ENCODE results near the gene LPIN1.

DNA sequence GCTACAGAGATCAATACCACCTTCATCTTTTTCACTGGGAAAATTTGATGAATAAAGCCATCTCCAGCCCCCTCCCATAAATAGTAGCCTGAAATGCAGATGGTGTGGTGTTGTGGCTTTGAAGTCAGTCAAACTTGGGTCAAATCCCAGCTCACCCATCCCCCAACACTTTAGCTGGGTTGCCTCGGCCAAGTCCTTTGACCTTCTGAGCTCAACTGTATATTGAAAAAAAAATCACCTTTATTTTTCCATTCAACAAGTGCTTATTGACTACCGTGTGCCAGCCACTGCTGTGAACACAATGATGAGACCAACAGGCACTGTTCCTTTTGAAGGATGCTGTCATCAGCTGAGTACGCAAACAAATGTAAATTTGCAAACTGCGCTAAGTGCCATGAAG, 41.4 kb upstream of the LPIN1 start:
- TF ChIP-seq, protein P1, sequence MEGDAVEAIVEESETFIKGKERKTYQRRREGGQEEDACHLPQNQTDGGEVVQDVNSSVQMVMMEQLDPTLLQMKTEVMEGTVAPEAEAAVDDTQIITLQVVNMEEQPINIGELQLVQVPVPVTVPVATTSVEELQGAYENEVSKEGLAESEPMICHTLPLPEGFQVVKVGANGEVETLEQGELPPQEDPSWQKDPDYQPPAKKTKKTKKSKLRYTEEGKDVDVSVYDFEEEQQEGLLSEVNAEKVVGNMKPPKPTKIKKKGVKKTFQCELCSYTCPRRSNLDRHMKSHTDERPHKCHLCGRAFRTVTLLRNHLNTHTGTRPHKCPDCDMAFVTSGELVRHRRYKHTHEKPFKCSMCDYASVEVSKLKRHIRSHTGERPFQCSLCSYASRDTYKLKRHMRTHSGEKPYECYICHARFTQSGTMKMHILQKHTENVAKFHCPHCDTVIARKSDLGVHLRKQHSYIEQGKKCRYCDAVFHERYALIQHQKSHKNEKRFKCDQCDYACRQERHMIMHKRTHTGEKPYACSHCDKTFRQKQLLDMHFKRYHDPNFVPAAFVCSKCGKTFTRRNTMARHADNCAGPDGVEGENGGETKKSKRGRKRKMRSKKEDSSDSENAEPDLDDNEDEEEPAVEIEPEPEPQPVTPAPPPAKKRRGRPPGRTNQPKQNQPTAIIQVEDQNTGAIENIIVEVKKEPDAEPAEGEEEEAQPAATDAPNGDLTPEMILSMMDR (IDR thresholded peaks at IDR 0.05; ENCODE audit: low read depth, low read length, missing input control) = no peak
- TF ChIP-seq RXRA (IDR thresholded peaks at IDR 0.05) (peak; percentile 42 to 53), MAX (IDR thresholded peaks at IDR 0.05) (no peak), ATF3 (IDR thresholded peaks at IDR 0.05) (no peak), RAD21 (IDR thresholded peaks at IDR 0.05) (peak in 1 of 2 donors; percentile 20), SP1 (IDR thresholded peaks at IDR 0.05) (peak; percentile 25), REST (IDR thresholded peaks at IDR 0.05) (no peak), FOXA1 (IDR thresholded peaks at IDR 0.05) (no peak), TAF1 (conservative IDR thresholded peaks at IDR 0.05) (no peak), EGR1 (IDR thresholded peaks at IDR 0.05; ENCODE audit: low read depth in 2 of 2) (no peak), JUND (IDR thresholded peaks at IDR 0.05) (no peak), HNF4A (conservative IDR thresholded peaks at IDR 0.05) (peak; percentile 43 to 53)
- TF ChIP-seq, protein P2, sequence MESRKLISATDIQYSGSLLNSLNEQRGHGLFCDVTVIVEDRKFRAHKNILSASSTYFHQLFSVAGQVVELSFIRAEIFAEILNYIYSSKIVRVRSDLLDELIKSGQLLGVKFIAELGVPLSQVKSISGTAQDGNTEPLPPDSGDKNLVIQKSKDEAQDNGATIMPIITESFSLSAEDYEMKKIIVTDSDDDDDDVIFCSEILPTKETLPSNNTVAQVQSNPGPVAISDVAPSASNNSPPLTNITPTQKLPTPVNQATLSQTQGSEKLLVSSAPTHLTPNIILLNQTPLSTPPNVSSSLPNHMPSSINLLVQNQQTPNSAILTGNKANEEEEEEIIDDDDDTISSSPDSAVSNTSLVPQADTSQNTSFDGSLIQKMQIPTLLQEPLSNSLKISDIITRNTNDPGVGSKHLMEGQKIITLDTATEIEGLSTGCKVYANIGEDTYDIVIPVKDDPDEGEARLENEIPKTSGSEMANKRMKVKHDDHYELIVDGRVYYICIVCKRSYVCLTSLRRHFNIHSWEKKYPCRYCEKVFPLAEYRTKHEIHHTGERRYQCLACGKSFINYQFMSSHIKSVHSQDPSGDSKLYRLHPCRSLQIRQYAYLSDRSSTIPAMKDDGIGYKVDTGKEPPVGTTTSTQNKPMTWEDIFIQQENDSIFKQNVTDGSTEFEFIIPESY (IDR thresholded peaks at IDR 0.05) = no peak

Measured in liver (tissue), 3 donors.